ENCODE measurements around the gene GLIPR2. TPM values are rescaled to one million over a fixed set of nuclear protein-coding genes. Genes with fewer than 3 reads are reported as not detected.

Gene GLIPR2
- total RNA-seq, 1 donor from 2014 or later, result 33.5 TPM

GRCh38 chr9:36192196-36192595 lies 55.7 kb downstream of the GLIPR2 start:
- DNase-seq (ENCODE audit: low read depth), result peak; percentile 49

- DNase-seq (ENCODE audit: low read depth), result no peak
These were observed 56.5 kb downstream of the GLIPR2 start for GRCh38 chr9:36193023-36193422.

GRCh38 chr9:36194326-36195000 lies 57.9 kb downstream of the GLIPR2 start:
- peak; percentile 75 for DNase-seq (ENCODE audit: low read depth)

- DNase-seq (ENCODE audit: low read depth), result no peak
These were observed 68.5 kb downstream of the GLIPR2 start for GRCh38 chr9:36204906-36205547.

- peak; percentile 80 for DNase-seq (ENCODE audit: low read depth)
These were observed 70.5 kb downstream of the GLIPR2 start for GRCh38 chr9:36207016-36207415.

GRCh38 chr9:36207546-36208012 lies 71.0 kb downstream of the GLIPR2 start:
- peak; percentile 86 for DNase-seq (ENCODE audit: low read depth)

- no peak for DNase-seq (ENCODE audit: low read depth)
These were observed 72.2 kb downstream of the GLIPR2 start for GRCh38 chr9:36208521-36209253.

GRCh38 chr9:36210722-36211121 lies 74.2 kb downstream of the GLIPR2 start:
- no peak for DNase-seq (ENCODE audit: low read depth)

GRCh38 chr9:36211510-36211909 lies 75.0 kb downstream of the GLIPR2 start:
- no peak for DNase-seq (ENCODE audit: low read depth)

GRCh38 chr9:36213387-36213786 lies 76.9 kb downstream of the GLIPR2 start:
- DNase-seq (ENCODE audit: low read depth), result no peak

Other genes with a start within 250 kb of the GLIPR2 start
- 0.45 TPM in 1 of 2 replicates, not detected in the other for gene HRCT1, start 230.5 kb upstream of the GLIPR2 start, total RNA-seq
- 0.17 TPM in 1 of 2 replicates, not detected in the other for gene SPAAR, start 227.2 kb upstream of the GLIPR2 start, total RNA-seq
- gene OR2S2, start 178.6 kb upstream of the GLIPR2 start, total RNA-seq, result not detected in 2 replicates
- 9.6 and 11.6 TPM in 2 replicates for gene RECK, start 99.8 kb upstream of the GLIPR2 start, total RNA-seq
- 0.55 and 1.4 TPM in 2 replicates for gene CCIN, start 32.7 kb downstream of the GLIPR2 start, total RNA-seq
- gene CLTA, start 54.2 kb downstream of the GLIPR2 start, total RNA-seq, result 391 and 514 TPM in 2 replicates
- gene GNE, start 121.7 kb downstream of the GLIPR2 start, total RNA-seq, result 46.4 and 69.7 TPM in 2 replicates